ENCODE results near the gene CAPN1.
A peak's percentile ranks its signal among the peaks of the same experiment; 100 is the strongest.
"Not testable (repeated sequence)": the region's sequence is repeated elsewhere in the genome, so short reads cannot be mapped to it uniquely, and the experiment has no call there.

The CAPN1 gene

GRCh38 chr11:65218446-65218845 is 36.7 kb downstream of the CAPN1 start:
- DNase-seq (ENCODE audit: low spot score): no peak

DNA sequence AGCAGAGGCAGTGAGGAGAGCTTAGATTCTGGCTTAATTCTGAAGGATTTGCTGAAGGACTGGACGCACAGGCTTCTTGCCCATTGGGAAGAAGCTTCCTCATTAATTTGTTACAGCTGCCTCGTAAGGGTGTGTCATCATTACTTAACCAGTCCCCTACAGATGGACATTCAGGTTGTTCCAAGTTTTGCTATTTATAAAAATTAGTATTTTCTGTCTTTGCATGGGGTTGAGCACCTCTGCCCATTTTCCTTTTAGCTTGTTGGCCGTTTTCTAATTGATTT is 38.1 kb downstream of the CAPN1 start:
- no peak for DNase-seq (ENCODE audit: low spot score)

DNA sequence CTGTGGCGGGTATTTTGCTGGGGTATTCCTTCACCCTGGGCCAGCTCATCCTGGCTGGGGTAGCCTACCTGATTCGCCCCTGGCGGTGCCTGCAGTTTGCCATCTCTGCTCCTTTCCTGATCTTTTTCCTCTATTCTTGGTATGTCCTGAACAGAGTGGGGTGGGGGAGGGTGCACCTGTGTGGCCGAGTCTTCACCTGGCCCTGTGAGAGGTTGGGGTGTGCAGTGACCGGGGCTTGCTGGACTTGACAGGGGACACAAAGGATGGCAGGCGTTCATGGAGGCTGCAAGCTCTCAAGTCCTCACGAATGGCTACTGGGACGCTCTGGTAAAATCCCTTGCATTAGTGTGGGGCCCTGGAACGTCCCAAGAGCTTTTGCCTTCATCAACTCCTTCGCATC is 39.3 kb downstream of the CAPN1 start:
- no peak for DNase-seq (ENCODE audit: low spot score)

DNA sequence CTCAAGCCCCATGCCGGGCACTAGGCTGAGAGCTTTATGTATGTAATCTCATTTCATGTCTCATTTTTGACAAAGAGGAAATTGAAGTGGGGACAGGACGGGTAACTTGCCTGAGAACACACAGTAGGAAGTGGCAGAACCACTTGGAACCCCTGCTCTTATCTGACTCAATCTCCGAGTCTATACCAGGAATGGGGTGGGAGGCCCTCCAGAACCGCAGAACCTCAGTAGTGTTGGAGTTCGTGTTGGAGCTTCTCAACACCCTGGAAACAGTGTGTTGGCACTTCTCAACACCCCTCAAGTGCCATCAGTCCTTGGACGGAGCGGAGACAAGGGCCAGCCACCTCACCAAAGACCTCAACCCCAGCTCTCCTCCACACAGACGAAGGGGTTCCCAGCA is 41.3 kb downstream of the CAPN1 start:
- DNase-seq (ENCODE audit: low spot score): no peak

GRCh38 chr11:65224930-65225278 is 43.2 kb downstream of the CAPN1 start:
- DNase-seq (ENCODE audit: low spot score): no peak

GRCh38 chr11:65225279-65226102 is 43.8 kb downstream of the CAPN1 start:
- DNase-seq (ENCODE audit: low spot score): peak; percentile 74

- DNase-seq (ENCODE audit: low spot score): no peak
Observed at GRCh38 chr11:65226103-65226442, 44.3 kb downstream of the CAPN1 start.

GRCh38 chr11:65227879-65228278 is 46.2 kb downstream of the CAPN1 start:
- no peak for DNase-seq (ENCODE audit: low spot score)

GRCh38 chr11:65236194-65237059 is 54.7 kb downstream of the CAPN1 start:
- DNase-seq (ENCODE audit: low spot score): no peak

- not testable (repeated sequence) for DNase-seq (ENCODE audit: low spot score)
Observed at GRCh38 chr11:65238302-65238701, 56.6 kb downstream of the CAPN1 start.

GRCh38 chr11:65241134-65241533 is 59.4 kb downstream of the CAPN1 start:
- no peak for DNase-seq (ENCODE audit: low spot score)

DNA sequence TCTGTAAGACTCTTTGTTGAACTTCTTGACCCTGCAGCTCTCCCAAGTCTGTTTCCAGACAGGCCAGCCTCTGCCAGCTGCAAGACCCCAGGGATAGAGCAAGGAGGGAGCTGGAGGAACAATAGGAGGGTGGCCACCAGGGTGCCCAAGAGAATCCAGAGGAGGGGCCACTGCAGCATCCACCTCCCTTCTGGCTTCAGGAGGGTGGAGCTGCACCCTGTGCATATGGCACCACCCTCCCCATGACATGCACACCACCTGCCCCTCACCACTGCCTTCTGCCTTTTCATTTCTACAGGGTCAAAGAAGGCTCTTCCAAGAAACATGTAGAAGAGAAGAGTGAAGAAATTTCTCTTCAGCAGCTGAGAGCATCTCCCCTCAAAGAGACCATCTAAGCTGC is 60.0 kb downstream of the CAPN1 start:
- no peak for DNase-seq (ENCODE audit: low spot score)

GRCh38 chr11:65242389-65242788 is 60.7 kb downstream of the CAPN1 start:
- DNase-seq (ENCODE audit: low spot score): no peak

GRCh38 chr11:65243797-65244196 is 62.1 kb downstream of the CAPN1 start:
- DNase-seq (ENCODE audit: low spot score): no peak

DNA sequence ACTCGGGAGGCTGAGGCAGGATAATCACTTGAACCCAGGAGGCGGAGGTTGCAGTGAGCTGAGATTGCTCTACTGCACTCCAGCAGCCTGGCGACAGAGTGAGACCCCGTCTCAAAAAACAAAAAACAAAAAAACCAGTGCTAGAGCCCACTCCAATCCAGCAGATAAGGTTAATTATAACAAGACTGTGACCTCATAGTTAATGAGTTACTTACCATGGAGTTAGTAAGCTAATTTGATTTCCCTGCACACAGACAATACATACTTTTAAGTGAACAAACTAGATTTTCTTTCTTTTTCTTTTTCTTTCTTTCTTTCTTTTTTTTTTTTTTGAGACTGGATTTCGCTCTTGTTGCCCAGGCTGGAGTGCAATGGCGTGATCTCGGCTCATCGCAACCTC is 63.3 kb downstream of the CAPN1 start:
- not testable (repeated sequence) for DNase-seq (ENCODE audit: low spot score)

GRCh38 chr11:65246506-65246905 is 64.8 kb downstream of the CAPN1 start:
- no peak for DNase-seq (ENCODE audit: low spot score)

DNA sequence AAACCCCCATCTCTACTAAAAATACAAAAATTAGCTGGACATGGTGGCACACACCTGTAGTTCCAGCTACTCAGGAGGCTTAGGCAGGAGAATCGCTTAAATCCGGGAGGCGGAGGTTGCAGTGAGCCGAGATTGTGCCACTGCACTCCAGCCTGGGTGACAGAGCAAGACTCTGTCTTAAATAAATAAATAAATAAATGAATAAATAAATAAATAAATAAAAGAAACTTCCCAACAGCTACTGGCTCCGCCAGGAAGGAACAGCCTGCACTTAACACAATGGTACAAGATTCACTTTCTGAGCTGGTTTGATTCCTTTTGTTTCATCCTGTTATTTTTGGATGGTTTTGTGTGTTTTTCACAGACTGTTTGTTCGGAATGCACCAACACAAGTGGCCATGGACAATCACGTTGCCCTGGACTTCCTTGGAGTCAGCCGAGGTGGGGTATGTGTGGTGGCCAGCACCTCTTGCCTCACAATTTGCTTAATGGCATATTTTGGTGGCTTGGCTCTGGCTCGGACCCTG is 66.5 kb downstream of the CAPN1 start:
- DNase-seq (ENCODE audit: low spot score): not testable (repeated sequence)

GRCh38 chr11:65251476-65251875 is 69.7 kb downstream of the CAPN1 start:
- DNase-seq (ENCODE audit: low spot score): no peak

- DNase-seq (ENCODE audit: low spot score): no peak
Observed at GRCh38 chr11:65254724-65255123, 73.0 kb downstream of the CAPN1 start.

DNA sequence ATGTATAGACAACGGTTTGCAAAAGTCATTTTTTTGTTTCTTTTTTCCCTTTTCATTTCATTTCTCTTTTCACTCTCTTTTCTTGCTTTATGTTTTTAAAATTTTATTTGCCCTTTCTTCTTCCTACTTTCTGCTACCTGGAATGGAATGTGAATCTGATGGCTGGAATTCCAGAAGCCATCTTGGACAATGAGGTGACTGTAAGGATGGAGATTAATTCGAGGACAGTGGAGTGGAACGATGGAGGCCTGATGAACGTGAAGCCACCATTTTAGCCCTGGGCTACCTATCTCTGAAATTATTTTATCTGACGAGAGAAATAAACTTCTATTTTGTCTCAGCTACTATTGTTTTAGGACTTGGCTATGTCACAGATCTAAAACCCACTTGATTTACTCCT is 77.3 kb downstream of the CAPN1 start:
- no peak for DNase-seq (ENCODE audit: low spot score)

DNA sequence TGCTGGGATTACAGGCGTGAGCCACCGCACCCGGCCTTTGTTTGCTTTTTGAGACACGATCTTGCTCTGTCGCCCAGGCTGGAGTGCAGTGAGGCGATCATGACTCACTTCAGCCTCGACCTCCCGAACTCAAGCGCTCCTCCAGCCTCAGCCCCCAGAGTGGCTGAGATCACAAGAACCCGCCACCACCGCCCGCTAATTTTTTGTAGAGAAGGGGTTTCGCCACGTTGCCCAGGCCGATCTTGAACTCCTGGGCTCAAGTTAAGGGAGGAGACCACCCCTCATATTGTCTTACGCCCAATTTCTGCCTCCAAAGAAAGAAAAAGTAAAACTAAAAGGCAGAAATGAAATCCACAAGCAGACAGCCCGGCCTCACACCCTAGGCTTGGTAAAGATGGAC is 78.6 kb downstream of the CAPN1 start:
- no peak for DNase-seq (ENCODE audit: low spot score)

DNA sequence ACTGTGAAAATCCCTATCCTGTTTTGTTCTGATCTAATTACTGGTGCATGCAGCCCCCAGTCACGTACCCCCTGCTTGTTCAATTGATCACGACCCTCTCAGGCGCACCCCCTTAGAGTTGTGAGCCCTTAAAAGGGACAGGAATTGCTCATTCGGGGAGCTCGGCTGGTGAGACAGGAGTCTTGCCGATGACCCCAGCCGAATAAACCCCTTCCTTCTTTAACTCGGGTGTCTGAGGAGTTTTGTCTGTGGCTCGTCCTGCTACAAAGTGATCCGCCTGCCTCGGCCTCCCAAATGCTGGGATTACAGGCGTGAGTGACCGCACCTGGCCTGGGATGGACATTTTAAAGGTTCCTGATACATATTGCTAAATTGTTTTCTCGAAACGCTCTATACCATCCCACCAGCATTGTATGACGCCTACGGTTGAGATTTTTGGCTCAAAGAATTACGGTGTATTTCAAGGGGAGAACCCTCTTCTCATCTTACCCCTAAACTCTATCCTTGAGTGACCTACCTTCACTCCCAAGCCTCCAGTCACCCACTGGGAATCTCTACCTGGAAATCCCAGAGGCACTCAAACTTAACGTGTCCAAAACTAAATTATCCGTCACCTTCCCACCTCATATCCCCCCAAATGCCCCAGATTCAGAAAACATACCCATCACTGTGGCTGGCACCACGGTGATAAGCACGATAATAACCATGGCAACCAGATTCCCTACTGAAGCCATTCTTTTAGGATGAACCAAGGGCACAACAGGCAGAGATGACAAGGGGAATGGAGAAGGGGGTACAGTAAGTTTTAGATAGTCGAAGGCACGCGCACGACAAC is 79.2 kb downstream of the CAPN1 start:
- no peak for DNase-seq (ENCODE audit: low spot score)
